Fibroblast of gingiva (primary cell): ENCODE results near the gene SPATA24.
"Not testable (repeated sequence)": the region's sequence is repeated elsewhere in the genome, so short reads cannot be mapped to it uniquely, and the experiment has no call there.

Experiments
- DNase-seq: peaks from one replicate; pipeline ENCODE4 v3.0.0-alpha.2; 2011; ENCODE audit warnings: low read depth

SPATA24 gene

DNA sequence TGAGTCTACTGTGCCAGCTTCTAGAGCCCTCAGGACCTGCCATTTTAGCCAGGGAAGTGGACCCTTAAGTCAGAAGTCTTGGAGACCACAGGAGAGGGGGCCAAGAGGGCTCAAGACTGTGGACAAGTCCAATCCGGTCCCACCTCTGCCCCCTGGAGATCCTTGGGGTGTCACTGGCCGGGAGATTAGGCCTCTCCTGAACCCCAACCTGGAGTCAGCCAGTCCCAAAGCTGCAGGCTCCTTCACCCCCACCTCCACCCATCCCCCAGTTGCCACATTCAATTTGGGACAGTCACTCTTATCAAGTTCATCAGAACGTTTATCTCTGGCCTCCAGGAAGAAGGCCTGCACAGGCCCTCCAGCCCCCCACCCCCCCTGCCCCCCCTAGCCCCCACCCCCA is 21.1 kb downstream of the SPATA24 start:
- DNase-seq, result no peak

DNA sequence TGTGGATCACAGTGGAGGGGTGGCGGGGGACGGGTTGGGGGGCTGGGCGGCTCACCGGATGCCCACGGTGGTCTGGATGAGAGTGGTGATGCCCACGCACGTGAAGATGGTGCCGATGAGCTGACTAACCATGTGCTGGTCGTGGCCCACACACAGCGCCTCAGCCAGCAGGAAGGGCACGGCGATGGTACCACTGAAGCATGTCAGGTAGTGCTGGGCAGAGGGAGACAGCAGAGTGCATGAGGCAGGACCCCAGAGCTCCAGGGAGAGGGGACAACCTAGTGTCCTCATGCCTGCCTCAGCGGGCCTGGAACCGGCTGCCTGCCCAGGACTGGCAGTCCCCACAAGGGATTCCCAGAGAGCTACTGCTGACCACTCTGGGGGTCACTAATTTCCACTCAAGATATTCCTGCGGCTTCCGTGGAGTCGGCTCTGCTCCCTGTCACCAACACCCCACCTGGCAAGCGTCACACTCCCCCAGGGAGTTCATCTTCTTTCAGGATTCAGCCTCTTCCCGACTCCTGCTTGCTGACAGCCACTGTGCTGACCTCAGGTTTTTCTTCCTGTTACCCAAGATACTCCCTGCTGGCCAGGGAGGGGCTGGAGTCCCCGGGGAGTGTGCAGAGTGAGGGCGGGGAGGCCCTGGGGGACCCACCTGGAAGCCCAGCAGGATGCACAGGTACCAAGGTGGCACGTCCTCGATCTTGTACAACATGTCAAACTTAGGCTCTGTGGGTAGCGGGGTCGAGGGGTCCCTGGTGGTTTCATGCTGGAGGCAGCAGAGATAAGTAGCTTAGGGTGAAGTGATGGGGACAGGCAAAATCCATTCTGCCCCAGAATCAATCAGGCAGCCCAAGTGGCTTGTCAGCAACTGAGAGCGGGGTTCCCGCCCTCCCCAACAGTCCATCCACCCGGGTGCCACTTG is 21.8 kb downstream of the SPATA24 start:
- no peak for DNase-seq

DNA sequence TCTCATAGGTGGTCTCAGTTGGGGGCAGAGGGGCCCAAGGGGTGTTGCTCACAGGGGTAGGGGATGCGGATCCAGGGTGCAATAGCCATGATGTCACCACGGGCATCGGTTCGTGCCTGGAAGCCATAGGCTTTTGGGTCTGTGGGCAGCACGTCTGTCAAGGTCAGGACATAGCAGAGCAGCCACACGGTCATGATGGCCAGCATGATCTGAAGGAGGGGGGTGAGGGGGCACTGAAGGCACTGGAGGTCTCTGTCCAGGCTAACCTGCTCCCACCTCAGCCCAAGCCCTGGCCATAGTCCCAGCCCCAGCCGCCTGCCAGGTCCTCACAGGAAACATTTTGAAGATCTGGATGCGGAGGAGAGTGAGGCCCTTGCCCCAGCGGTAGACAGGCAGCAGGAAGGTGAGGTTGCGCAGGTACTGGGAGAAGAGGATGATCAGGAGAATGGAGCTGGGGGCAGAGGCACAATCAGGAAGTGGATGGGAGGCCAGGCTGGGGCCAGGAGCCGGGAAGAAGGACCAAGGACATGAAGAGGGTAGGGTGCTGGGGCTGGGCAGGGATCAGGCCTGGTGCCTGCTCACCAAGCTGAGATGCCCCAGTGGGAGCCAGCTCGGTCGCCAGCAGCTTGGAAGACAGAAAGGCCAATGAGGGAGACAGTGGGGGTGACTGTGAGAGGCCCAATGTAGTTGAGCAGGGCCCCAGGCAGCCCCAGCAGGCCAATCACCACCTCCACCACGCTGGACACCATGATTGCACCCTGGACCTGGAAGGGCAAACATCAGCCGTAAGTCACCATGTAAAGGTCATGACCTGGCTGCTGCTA is 24.1 kb downstream of the SPATA24 start:
- no peak for DNase-seq

DNA sequence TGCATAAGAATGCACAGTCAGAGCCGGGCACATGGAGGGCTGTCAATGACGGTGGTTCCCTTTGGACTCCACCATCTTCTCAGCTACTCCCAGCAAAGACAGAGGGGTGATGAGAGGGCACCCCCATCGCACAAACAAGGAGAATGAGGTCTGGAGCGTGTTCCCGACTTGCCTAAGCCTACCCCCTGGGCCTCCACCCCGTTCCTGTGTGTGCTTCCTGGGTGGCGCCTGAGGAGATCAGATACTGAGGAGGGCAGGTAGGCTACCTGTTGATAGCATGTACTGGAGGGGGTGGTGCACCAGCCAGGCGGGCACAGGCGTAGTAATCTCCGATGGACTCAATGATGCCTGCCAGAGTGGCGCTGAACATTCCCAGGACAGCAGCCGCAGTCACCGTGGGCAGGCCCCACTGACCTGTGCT is 24.9 kb downstream of the SPATA24 start:
- DNase-seq, result no peak

DNA sequence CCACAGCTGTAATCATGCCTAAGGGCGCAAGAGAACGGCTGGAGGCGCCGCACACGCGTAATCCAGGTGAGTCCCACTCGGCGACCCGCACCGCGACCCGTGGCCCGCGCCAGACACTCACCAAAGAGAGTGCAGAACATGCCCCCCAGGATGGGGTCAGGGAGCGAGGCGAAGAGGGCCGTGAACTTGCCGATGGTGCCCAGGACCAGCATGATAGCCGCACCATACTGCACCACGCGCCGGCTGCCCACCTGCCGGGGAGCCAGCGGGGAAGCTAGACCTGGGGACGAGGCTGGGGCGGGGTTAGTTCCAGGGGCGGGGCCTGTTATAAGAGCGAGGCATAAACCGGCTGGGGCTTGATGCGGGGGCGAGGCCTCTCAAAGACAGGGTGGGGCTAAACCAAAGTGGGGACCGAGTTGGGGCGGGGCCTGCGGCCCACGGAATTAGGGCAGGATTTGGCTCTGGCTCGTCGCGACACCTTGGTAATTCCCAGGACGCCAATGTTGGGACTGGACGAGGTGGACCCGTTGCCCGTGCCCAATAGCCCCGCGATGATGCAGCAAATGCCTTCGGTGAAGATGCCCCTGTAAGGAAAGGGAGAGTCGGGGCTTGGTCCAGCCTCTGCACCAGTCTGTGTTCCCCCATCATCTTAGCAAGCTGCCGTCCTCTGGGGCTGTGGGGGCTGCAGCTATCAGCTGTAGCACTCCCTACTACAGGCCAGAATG is 25.6 kb downstream of the SPATA24 start:
- DNase-seq, result no peak

DNA sequence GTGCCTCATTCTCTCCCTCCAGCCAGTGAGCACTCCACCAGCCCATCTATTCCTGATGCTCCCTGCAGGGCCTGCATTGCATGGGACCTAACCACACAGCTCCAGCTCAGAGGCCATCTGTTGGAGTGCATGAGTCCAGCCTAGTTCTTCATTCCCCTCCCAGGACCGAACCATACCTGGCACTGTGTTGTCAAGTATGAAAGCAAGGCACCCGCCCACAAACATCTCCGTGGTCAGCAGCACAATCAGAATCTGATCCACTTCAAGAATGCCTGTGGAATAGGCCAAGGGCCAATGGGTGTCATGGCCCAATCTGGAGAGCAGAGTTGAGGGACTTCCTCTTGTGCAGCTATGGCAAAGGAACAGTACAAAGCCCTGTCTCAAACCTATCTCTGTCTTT is 26.7 kb downstream of the SPATA24 start:
- DNase-seq, result no peak

DNA sequence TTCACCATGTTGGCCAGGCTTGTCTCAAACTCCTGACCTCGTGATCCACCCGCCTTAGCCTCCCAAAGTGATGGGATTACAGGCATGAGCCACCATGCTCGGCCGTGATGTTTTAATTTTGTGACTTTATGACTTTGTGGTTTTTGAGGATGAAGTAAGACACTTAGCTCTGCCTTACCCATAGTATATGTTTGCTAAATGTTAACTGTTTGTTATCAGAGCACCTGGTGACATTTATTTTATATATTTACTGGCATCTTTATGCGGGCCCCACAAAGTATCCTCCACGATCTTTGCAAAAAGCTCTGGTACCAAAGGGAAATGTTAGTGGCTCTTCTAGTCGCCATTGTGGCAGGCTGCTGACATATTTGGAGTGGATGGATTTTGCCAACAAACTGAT is 27.5 kb downstream of the SPATA24 start:
- DNase-seq, result no peak

DNA sequence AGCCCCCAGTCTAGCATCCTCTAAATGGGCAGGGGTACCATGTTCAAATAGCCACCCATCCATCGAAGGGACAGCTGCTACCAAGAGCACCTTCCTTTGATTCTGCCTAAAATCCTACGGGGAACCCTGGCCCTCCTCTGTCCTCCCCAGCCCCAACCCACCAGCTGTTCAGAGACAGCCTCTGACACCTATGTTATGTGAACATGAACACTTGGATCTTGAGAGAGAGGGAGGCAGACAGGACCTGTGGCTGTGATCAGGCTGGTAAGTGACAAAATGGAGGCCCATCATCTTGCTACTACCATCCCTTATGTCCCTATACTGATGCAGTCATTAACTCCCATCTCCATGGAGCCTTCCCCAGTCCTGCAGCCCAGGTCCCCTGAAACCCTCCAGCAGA is 29.0 kb downstream of the SPATA24 start:
- DNase-seq, result no peak

DNA sequence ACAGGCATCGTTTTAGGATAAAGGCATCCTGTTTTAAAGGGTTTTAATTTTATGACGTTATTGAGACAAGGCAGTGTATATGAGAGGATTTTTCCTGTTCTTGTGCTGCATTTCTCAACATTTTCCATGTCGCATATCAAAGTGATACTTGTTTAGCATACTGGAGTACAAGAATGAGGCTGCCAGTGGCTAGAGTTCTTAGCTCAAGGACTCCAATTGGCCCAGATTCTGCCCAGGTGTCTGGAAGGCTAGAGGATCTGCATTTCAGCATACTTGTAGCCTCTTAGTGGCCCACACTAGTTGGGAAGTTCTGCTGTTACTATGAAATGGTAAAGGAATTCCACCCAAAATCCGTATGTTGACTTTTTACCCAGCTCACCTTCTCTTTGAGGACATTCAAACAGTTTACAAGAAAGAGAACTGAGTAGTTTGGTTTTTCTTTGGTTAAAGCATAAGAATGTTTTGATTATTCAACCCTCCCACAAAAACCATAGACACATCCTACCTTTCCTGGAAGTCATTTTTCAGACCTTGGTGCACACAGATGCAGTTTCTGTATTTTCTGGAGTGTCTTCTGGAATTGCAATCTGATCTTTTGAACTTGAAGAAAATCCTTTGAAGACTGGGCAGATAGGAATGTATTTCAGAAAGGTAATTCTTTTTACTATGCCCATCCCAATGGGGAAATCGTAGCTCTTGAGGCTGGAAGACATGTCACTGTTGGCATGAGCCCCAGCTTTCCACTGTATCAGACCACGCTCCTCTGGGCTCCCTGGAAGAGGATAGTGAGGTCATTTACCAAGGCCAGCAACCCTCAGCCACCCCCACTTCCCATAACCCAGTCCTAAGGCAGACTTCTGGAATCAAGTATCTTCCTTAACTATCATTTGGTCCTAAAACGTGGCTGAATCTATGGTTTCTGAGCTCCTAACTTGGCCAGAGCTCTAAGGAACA is 32.1 kb downstream of the SPATA24 start:
- DNase-seq, result no peak

DNA sequence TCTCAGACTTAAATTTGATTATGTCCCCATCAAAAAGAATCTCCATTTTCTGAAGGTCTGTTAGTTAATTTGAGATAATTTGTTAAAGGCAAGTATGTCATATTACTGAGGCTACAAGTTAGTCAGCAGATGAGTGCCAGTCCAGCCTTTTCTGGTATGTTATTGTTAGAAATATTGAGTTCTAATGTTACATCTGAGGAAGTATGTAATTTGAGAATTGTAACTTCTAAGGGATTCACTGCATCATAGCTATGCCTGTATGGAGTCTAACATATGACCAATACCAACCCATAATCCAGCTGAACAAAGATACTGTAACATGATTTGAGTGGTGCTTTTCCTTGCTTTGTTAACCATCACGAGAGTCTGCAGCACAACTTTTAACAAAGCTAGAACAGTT is 34.7 kb downstream of the SPATA24 start:
- DNase-seq, result peak; percentile 84

DNA sequence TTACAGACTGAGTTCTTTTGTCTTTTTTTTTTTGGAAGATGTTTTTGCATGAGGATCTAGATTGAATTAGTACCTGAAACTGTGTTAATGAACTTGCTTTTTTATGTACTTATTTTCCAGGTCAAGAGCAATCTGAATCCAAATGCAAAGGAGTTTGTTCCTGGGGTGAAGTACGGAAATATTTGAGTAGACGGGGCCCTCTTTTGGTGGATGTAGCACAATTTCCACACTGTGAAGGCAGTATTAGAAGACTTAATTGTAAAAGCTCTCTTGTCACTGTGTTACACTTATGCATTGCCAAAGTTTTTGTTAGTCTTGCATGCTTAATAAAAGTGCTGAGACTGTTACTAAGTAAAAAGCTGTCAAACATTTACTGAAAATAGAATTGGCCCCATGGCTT is 35.3 kb downstream of the SPATA24 start:
- DNase-seq, result no peak

DNA sequence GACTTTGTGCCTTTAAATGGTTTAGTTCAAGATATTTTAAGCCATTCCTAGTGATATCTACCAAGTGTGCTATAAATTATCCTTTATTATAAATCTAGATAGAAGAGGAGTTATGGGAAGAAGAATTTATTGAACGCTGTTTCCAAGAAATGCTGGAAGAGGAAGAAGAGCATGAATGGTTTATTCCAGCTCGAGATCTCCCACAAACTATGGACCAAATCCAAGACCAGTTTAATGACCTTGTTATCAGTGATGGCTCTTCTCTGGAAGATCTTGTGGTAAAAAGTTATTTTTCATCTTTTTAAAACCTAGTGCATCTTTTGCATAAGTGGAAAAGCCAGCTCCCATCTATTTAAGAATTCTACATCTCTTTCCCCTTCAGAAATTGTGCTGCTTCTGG is 39.4 kb downstream of the SPATA24 start:
- no peak for DNase-seq

DNA sequence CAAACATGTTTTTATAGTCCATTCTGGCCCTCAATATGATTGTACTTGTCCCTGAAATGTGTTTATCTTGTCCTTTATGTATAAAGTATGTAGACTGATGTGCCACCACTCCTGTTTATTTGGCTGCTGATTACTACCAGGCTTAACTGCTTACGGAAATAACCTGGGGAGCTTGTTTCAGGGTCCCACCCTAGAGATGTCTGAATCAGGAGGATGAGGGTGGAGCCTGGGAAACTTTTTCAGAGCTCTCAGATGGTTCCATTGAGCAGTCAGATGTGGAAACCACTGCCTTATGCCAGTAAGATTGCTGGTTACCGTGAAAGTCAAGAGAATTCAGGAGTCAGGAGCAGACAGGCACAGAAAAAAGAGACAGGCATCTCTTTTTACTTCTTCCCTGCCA is 40.0 kb downstream of the SPATA24 start:
- no peak for DNase-seq

DNA sequence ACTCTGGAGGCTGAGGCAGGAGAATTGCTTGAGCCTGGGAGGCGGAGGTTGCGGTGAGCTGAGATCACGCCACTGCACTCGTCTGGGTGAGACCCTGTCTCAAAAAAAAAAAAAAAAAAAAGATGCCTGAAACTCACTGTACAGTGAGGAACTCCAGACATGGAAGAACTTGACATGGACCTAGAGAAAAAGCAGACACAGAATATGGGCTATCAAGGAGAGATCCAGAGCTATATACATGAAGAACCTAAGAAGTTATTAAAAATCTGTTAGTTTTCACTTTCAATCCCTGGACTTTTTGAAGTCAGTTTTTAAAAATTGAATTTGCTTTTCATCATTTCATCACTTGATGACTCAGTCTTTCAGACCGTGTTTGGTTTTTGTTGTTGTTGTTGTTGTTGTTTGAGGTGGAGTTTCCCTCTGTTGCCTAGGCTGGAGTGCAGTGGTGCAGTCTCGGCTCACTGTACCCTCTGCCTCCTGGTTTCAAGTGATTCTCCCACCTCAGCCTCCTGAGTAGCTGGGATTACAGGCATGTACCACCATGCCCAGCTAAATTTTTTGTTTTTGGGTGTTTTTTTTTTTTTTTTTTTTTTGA is 42.0 kb downstream of the SPATA24 start:
- DNase-seq, result no peak

DNA sequence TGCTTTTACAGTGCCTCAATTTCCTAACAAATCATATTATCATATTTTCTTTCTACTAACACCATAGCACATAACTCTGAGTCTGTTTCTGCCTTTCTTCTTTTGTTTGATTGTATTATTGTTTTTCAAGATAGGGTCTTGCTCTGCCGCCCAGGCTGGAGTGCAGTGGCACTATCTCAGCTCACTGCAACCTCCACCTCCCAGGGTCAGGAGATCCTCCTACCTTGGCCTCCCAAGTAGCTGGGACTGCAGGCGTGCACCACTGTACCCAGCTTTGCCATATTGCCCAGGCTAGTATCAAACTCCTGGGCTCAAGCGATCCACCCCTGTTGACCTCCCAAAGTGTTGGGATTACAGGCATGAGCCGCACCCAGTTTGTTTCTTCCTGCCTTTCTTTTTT is 43.5 kb downstream of the SPATA24 start:
- DNase-seq, result no peak

DNA sequence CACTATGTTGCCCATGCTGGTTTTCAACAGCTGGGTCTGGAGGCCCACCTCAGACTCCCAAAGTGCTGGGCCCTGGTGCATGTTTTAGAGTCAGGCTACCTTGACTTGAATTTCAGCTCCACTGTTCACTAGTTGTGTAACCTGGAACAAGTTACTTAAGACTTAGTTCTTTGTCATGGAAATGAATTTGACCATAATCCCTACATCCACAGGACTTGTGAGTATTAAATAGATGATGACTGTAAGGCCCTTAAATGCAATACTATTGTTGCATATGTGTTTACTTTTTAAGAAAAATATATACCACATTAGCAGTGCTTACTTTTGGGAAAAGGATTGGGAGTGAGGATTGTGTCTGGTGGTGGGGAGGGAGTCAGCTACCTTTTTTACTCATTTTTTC is 45.8 kb downstream of the SPATA24 start:
- DNase-seq, result no peak

DNA sequence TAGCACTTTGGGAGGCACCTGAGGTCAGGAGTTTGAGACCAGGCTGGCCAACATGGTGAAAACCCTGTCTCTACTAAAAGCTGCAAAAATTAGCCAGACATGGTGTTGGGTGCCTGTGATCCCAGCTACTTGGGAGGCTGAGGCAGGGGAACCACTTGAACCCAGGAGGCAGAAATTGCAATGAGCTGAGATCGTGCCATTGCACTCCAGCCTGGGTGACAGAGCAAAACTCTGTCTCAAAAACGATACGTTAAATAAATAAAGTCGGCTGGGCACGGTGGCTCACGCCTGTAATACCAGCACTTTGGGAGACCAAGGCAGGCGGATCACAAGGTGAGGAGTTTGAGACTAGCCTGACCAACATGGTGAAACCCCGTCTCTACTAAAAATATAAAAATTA is 48.0 kb downstream of the SPATA24 start:
- DNase-seq, result not testable (repeated sequence)

DNA sequence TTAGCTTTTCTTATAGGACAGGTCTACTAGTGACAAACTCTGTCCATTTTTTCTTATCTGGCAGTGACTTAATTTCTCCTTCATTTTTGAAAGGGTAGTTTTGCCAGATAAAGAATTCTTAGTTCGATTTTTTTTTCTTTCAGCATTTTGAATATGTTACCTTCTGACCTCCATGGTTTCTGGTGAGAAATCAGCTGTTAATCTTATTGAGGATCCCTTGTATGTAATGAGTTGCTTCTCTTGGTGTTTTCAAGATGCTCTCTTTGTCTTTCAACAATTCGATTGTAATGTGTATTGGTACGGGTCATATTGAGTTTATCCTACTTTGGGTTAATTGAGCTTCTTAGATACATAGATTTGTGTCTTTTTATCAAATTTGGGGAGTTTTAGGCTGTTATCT is 49.7 kb downstream of the SPATA24 start:
- no peak for DNase-seq

DNA sequence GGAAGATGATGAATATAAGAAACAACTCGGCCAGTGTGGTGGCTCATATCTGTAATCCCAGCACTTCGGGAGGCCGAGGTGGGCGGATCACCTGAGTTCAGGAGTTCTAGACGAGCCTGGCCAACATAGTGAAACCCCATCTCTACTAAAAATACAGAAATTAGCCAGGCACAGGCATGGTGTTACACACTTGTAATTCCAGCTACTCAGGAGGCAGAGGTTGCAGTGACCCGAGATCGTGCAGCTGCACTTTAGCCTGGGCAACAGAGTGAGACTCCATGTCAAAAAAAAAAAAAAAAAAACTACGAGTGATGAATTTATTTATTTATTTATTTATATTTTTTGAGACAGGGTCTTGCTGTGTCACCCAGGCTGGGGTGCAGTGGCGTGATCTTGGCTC is 56.0 kb downstream of the SPATA24 start:
- not testable (repeated sequence) for DNase-seq
